NCI-H1694 treated with DMSO at 0.1 percent for 48 hours (cell line): ENCODE results near the gene KRTAP10-6.
"Not testable (repeated sequence)": the region's sequence is repeated elsewhere in the genome, so short reads cannot be mapped to it uniquely, and the experiment has no call there.

Source experiments
- DNase-seq: peaks from one replicate; lab custom pipeline; 2025; lab: John Stamatoyannopoulos, UW

The KRTAP10-6 gene, protein sequence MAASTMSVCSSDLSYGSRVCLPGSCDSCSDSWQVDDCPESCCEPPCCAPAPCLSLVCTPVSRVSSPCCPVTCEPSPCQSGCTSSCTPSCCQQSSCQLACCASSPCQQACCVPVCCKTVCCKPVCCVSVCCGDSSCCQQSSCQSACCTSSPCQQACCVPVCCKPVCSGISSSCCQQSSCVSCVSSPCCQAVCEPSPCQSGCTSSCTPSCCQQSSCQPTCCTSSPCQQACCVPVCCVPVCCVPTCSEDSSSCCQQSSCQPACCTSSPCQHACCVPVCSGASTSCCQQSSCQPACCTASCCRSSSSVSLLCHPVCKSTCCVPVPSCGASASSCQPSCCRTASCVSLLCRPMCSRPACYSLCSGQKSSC

DNA sequence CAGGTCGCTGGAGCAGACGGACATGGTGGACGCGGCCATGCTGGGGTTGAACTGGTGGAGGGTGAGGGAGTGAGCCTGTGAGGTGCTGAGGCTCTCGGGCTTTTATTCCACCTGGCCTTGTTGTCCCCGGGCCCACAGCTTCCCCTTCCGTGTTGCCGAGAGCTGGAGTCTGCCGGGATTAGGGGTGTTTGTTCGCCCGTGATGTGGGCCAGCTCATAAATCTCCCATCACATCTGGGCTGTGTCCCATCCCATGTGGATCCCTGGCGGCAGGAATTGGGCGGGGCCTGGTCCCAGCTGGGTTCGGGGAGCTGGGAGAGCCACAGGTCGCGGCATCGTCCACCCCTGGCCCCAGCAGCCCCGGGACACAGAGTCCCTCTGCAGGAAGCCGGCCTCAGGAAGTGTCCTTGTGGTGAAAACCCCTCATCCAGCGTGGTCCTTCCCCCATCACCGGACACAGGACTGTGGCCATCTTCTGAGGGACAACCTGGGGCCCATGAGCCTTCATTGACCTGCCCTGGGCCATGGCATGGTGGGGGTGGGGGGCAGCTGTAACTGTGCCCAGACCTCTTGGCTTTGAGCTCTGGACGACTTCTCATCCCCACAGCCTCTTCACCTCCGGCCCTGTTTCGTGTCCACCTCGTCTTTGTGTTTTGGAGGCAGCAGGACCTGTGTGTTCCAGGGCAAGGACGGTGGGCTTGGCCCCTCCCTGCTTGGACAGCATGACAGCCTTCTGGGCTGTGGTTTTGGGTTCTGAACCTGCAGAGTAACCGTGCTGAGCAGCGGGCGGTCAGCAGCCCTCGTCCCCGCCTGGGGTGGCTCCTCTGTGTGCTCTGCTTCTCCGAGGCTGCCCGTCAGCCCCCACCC, at the start of gene KRTAP10-6:
Gene KRTAP10-6, minus strand, starts transcription at position 60 of the 866 bp plus-strand sequence. Its CDS starts 21 bp downstream, at position 39.
- no peak for DNase-seq

DNA sequence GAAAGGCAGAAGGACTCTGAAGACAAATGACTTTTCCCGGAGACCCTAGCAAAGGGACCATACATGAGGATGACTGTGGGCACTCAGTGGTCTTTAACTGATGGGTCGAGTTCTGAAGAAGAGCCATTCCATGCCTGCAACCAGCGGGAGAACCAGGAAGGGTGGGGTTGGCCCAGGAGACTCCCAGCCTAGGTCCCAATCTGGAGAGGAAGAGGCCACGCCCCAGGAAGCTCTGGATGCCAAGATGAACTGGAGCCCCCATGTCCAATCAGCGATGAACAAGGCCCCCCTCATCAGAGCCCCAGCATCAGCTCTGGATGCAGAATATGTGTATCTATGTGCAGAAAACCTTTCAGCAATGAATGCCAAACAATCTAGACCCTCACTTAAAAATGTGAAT, 48.5 kb upstream of the KRTAP10-6 start:
- no peak for DNase-seq

DNA sequence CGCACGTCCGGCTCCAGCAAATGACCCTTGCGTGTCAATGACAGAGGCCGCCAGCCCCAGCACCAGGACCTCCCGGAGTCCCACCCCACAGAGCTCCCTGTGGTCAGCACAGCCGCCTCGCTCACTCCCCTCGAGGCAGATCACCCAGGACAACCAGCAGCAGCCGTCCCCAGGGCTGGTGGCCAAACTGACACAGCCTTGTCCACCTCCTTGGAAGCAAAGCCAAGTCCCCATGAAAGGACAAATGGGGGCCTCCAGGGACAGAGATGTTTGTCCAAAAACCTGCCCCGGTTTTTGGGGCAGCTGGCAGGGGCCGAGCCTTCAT, 47.0 kb upstream of the KRTAP10-6 start:
- DNase-seq = no peak

DNA sequence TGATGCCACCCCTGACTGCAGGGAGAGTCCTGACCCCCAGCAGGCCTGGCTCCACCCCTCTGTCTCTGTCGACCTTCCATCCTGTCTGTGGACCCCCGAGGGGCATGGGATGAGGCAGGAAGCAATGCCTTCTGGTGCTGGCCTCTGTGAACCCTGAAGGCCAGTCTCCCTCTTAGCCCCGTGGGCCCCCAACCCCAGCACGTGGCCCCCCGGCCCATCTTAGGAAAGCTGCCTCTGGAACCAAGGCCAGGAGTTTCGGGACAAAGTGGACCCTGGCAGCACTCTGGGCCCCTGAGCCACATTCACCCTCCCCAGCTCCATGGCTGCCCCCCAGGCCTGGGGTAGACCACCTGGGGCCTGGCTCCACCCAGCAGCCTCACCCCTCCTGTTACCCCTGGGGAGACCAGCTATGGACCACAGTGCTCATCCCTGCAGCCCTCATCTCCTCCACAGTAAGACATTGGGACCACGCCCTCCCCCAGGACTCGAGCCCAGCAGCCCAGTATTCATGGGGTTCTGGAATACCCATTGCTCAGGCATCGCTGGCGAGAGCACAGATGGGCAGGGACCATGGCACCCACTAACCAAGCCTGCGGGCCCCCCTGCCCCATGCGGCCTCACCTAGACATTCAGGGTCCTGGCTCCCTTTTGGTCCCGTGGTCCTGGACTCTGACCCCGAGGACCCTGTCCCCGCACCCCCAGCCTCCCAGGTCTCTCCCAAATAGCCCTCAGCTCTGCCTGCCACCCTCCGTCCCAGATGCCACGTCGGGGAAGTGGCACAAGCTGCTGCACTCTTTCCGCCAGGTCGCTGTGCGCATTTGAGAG, 46.4 kb upstream of the KRTAP10-6 start:
- DNase-seq = not testable (repeated sequence)

DNA sequence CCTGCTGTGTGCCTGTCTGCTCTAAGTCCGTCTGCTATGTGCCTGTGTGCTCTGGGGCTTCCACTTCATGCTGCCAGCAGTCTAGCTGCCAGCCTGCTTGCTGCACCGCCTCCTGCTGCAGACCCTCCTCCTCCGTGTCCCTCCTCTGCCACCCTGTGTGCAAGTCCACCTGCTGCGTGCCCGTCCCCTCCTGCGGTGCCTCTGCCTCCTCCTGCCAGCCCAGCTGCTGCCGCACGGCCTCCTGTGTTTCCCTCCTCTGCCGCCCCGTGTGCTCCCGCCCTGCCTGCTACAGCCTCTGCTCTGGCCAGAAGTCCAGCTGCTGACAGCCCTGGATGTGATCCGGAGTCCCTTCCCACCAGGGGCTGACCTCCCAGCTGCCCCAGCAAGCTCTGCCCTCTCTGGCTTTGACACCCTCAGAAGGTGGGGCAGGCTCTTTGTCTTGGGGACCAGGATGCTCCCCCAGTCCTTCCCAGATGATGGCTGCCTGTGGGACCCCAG, 45.6 kb upstream of the KRTAP10-6 start:
- DNase-seq = not testable (repeated sequence)

DNA sequence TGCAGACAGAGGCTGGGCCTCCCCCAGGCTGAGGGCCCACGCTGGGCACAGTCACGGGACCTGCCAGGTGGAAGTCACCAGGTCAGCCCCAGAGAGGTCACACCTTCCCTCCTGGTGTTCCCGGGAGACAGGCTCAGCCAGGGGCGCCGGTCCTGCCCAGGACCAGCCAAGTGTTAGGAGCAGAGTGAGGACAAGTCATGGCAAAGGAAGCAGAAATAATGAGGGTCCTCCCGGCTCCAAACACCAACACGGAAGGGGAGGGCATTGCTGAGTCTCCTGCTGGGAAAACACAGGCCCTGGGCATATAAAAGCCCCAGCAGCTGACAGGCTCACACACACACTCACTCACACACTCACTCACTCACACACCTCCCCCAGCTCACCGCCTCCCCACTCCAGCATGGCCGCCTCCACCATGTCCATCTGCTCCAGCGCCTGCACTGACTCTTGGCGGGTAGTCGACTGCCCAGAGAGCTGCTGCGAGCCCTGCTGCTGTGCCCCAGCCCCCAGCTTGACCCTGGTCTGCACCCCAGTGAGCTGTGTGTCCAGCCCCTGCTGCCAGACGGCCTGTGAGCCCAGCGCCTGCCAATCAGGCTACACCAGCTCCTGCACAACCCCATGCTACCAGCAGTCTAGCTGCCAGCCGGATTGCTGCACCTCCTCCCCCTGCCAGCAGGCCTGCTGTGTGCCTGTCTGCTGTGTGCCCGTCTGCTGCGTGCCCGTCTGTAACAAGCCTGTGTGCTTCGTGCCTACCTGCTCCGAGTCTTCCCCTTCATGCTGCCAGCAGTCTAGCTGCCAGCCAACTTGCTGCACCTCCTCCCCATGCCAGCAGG, 44.9 kb upstream of the KRTAP10-6 start, which contains the start of gene KRTAP10-10:
Gene KRTAP10-10, plus strand, starts transcription at position 339 of the 833 bp plus-strand sequence. Its CDS starts 62 bp downstream, at position 401.
- DNase-seq = no peak

DNA sequence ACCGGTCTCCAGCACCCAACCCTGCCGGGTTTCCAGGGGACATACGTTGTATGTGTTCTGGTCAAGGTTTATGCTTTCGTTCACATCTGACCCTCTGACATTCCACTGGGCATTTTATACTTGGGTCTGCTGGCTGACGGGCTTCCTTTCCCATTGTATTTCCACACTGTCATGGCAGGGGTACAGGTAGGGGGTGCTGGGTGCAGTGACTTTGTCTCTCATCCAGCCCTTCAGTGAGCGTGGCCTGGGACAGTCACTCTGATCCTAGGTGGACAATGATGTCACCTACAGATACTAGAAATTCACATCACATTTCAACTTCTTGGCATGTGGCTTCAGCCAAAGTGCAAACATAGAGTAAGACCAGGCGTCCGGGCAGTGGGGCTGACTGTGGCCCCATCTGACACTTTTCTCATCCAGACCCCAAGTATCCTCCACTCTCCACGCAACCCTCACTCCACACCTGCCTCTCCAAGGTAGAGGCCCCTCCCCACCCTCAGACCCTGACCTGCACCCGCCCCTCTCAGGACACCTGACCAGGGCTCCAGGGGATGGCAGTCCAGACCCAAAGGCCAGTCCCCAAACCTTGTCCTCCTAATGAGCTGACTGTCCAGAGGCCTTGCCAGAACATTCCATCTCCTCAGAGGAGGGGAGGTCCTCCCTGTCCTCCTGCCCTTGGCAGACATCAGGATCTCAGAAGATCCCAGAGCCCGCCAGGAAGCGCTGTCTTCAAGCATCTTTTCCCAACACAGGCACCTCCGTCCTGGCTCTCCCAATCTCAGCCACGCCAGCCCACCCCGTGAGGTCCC, 44.1 kb upstream of the KRTAP10-6 start:
- DNase-seq = no peak

DNA sequence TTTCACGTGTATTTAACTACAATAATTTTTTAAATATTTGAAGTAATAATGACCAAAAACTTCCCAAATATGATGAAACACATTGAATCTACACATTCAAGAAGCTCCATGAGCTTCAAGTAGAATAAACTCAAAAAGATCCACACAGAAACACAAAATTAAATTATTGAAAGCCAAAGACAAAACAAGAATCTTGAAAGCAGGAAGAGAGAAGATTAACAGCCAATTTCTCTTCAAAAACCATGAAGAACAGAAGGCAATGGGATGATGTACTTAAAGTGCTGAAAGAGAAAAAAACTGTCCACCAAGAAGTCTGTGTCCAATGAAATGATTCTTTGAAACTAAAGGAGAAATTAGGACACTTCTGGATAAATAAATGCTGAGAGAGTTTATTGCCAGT, 39.8 kb upstream of the KRTAP10-6 start:
- DNase-seq = no peak

DNA sequence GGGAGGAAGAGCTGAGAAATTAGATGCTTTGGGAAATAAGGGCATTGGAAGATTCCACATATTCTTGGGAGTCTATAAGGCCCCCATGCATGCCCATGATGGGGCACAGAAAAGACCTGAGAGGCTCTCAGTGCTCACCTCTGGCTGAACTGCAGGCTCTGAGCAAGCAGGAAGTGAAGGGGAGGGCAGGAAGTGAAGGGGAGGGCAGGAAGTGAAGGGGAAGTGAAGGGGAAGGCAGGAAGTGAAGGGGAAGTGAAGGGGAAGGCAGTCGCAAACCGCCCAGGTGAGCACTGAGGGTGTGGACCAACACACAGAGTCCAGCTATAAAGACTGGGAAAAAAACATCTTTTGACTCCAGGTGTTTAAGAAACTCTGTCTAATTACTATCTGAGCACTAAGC, 38.1 kb upstream of the KRTAP10-6 start:
- no peak for DNase-seq

DNA sequence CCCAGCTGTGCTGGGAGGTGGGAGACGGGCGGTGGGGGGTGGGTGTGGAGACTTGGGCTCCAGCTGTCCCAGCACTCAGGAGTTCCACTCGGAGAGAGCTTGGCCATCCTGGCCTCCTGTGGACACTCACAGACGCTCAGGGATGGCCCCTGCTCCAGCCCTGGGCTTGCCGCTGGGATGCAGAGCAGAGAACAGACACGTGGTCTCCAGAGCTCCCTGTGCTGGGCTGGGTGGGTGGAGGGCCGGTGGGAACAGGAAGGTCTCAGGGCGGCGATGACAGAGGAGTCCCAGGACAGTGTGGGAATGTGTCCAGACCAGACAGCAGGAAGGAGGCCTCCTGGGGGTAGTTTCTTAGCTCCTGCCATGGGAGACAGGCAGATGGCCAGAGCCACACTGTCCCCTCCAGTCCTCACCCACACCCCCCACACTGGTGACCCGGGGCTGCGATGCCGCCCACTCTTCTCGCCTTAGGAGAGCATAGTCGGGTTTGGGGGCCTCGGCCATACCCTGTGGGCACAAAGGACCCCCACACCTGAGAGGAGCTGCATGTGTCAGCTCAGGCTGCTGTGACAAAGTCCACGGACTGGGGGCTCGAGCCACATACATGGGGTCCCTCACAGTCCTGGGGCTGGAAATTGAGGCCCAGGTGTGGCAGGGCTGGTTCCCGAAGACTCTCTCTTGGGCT, 36.5 kb upstream of the KRTAP10-6 start:
- no peak for DNase-seq

DNA sequence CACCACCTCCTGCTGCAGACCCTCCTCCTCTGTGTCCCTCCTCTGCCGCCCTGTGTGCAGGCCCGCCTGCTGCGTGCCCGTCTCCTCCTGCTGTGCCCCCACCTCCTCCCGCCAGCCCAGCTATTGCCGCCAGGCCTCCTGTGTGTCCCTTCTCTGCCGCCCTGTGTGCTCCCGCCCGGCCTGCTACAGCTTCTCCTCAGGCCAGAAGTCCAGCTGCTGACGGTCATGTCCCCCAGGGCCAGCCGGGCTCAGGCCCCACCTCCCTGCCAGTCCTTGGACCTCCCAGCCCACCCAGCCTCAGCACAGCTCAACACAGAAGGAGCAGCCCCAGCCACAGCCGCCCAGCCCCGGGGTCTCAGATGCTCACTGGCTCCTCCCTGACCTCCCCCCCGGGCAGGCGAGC, 35.5 kb upstream of the KRTAP10-6 start:
- DNase-seq = not testable (repeated sequence)

DNA sequence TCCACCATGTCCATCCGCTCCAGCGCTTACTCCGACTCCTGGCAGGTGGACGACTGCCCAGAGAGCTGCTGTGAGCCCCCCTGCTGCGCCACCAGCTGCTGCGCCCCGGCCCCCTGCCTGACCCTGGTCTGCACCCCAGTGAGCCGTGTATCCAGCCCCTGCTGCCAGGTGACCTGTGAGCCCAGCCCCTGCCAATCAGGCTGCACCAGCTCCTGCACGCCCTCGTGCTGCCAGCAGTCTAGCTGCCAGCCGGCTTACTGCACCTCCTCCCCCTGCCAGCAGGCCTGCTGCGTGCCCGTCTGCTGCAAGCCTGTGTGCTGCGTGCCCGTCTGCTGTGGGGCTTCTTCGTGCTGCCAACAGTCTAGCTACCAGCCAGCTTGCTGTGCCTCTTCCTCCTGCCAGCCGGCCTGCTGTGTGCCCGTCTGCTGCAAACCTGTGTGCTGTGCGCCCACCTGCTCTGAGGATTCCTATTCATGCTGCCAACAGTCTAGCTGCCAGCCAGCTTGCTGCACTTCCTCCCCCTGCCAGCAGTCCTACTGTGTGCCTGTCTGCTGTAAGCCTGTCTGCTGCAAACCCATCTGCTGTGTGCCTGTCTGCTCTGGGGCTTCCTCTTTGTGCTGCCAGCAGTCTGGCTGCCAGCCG, 35.0 kb upstream of the KRTAP10-6 start:
- DNase-seq = not testable (repeated sequence)

DNA sequence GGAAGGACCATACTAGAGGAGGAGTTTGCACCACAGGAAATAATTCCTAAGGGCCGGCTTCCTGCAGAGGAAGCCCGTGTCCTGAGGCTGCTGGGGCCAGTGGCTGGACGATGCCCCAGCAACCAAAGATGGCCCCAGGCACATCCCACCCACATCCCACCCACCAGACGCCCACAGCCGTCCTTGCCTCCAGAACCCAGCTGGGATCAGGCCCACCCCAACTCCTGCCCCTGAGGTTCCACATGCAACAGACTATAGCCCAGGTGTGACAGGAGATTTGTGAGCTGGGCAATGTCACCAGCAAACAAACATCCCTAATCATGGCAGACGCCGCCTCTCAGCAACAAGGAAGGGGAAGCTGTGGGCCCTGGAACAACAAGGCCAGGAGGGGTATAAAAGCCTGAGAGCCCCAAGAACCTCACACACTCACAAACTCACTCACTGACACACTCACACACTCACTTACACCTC, 34.4 kb upstream of the KRTAP10-6 start, which contains the start of gene KRTAP10-9:
Gene KRTAP10-9, plus strand, starts transcription at position 421 of the 471 bp plus-strand sequence. CDS start 79 bp downstream, outside the sequence.
- no peak for DNase-seq

DNA sequence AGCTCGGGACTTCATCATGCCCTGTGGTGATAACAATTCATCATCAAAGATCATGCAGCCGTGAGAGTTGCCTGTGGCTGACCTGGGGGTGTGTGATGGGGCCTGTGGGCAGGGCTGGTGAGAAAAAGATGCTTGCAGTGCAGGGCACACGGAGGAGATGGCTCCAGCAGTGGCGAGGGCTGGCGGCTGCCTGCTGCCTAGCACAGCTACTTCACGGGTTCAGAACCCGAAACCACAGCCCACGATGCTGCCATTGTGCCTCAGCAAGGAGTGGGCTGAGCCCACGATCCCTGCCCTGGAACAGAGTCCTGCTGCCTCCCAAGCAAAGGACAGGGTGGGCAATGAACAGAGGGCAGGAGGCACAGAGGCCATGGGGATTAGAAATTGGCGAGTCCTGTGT, 34.0 kb upstream of the KRTAP10-6 start:
- no peak for DNase-seq

DNA sequence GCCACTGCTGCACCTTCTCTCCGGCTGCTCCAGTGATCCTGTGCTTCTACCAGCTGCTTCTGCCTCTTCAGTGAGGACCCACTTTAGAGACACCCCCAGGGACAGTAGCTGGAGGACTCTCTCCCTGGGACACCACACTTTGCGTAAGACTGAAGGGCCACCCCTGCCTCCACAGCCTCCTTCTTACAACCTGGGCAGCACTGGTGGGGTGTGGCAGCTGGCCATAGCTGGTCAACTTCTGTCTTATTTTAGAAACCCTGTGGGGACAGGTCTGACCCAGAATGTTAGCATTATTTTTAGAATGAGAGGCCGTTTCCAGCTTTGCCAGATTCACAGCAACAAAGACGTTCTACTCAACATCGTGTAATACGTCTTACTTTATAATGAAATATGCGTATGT, 33.5 kb upstream of the KRTAP10-6 start:
- no peak for DNase-seq

DNA sequence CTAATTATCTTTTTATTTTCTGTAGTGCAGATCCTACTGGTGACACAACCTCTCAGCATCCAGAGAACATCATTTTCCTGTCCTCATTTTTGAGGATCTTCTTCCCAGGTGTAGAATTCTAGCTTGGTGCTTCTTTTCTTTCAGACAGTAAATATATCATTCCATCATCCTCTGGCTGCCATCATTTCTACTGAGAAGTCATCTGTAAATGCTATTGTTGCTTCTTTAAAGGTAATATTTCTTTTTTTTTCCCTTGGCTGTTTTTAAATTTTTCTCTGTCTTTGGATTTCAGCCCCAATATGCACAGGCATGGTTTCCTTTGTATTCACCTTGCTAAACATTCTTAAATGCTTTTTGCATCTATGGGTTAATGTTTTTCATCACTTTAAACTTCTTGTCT, 31.3 kb upstream of the KRTAP10-6 start:
- no peak for DNase-seq

DNA sequence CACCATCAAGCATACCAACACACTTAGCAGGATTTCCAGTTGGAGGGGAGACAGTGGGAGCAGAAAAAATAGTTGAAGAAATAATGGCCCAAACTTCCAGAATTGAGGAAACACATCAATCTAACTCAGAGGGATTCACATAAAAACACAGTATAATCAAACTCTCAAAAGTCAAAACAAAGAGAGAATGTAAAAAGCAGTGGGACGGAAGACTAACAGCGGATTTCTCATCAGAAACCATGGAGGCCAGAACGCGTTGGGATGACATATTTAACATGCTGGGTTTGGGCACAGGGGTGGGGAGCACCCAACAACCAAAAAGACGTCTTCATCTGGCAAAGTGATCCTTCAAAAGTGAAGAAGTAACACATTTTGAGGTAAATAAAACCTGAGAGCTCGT, 27.6 kb upstream of the KRTAP10-6 start:
- DNase-seq = no peak

DNA sequence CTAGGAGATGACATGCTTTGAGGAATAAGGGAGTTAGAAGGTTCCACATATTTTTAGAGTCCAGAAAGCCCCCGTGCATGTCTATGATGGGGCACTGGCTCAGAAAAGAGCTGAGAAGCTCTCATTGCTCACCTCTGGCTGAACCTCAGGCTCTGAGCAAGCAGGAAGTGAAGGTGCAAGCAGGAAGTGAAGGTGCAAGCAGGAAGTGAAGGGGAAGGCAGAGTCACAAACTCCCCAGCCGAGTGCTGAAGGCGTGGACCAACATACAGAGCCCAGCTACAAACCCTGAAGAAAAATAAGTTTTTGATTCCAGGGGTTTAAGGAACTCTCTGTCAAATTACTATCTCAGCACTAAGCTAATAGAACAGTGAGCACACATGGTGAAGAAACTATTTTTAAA, 26.6 kb upstream of the KRTAP10-6 start:
- DNase-seq = no peak

DNA sequence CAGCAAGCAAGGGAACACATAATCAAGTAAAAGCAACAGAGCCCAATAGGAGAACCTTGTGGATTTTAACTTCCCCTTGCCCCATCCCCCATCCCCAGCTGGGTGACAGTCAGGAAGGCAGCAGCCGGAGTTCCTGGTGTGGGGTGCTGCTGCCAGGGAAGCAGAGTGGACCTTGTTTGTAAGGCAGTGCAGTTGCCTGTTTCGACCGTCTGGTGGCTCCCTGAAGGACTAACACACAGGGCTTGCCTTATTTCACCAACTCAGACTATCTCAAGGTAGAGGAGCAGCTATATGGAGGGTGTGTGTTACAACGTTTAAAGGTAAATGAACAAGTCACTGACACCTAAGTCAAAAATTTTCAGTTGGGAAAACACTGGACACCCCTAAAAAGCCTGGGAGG, 26.2 kb upstream of the KRTAP10-6 start:
- no peak for DNase-seq
